GM12801 (cell line): ENCODE data around the gene SCAMP5.
A peak's percentile ranks its signal among the peaks of the same experiment; 100 is the strongest.

Source experiments
- TF ChIP-seq, protein P1 (sequence below): IDR thresholded peaks from one replicate; pipeline ENCODE4 v1.5.1; 2011; ENCODE audit warnings: control low read depth; ENCODE audit not compliant: insufficient read length; ENCODE audit errors: extremely low read depth

SCAMP5 gene, protein sequence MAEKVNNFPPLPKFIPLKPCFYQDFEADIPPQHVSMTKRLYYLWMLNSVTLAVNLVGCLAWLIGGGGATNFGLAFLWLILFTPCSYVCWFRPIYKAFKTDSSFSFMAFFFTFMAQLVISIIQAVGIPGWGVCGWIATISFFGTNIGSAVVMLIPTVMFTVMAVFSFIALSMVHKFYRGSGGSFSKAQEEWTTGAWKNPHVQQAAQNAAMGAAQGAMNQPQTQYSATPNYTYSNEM

DNA sequence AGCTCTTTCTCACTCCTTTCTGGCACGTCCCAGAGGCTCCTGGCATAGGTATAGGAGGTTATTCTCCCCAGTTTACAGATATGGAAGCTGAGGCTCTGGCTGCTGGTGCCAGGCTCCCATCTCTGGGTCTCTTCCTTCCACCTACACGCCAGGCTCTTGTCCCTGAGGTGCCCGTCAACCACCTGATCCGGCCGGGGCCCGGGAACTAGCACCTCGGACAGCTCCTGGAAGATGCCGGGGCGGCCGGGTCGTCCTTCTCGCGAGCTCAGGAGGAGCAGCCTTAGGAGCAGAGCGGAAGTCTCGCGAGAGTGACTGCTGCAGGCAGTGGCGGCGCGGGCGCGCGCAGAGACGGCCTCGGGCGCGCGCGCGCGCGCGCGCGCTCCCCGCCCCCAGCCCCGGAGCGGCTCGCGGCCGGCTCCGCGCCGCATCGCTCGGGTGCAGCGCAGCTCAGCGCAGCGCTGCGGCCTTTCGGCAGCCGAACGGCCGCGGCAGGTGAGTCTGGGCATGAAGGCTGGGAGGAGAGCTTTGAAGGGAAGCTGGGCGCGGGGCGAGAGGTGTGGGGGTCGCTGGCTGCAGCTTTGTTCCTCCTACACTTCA, at the start of gene SCAMP5:
Gene SCAMP5 (plus strand): TSS at position 382 of the 597 bp plus-strand sequence. CDS start 16,277 bp downstream, outside the sequence.
- TF ChIP-seq, protein P1, sequence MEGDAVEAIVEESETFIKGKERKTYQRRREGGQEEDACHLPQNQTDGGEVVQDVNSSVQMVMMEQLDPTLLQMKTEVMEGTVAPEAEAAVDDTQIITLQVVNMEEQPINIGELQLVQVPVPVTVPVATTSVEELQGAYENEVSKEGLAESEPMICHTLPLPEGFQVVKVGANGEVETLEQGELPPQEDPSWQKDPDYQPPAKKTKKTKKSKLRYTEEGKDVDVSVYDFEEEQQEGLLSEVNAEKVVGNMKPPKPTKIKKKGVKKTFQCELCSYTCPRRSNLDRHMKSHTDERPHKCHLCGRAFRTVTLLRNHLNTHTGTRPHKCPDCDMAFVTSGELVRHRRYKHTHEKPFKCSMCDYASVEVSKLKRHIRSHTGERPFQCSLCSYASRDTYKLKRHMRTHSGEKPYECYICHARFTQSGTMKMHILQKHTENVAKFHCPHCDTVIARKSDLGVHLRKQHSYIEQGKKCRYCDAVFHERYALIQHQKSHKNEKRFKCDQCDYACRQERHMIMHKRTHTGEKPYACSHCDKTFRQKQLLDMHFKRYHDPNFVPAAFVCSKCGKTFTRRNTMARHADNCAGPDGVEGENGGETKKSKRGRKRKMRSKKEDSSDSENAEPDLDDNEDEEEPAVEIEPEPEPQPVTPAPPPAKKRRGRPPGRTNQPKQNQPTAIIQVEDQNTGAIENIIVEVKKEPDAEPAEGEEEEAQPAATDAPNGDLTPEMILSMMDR = no peak

DNA sequence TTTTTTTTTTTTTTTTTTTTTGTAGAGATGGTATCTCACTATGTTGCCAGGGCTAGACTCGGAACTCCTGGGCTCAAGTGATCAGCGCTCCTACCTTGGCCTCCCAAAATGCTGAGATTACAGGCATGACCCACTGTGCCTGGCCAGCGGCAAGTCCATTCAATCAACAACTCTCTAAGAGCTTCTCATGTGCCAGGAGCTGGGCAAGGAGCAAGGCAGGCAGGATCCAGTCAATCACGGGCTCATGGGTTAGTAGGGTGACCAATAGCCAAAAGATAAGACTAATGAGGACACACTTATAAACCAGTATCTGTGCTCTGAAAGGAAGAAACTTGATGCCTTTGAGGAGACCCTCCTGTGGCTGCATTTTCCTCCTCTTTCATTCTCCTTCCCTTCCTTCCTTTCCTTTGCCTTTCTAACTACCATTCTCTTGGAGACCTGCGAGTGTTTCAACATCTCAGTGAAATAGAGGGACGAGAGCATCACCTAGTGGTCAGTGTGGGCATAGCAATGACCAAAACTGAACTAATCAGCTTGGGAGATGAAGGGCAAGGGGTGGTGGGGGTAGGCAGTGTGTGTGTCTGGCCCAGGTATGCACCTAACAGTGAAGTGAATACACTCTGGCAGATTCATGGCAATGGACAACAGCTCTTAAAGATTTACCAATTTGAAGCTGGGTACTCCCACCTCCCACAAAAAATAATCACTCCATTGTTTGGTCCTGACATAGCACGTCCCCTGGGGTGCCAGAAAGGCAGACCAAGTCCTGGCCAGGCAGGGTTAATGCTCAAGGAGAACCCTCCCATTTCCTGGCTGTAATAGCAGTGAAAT, 45.1 kb upstream of the SCAMP5 start:
- TF ChIP-seq, protein P1 = peak; percentile 100

DNA sequence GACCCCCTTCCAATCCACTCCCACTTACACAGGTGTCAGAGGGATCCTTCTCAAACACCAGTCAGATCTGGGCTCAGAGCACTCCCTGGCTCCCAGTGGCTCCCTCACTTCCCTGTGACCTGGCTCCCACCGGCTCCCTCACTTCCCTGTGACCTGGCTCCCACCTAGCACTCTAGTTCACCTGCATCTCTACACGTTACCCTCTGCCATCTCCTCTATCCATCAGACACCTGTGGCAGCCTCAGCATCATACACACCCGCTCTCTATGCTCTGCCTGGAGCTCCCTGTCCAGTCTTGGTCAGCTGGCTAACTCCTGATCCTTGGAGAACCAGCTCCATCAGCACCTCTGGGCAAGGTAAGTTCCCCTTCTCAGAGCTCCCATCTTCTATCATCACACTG, 44.4 kb upstream of the SCAMP5 start:
- TF ChIP-seq, protein P1 = no peak

DNA sequence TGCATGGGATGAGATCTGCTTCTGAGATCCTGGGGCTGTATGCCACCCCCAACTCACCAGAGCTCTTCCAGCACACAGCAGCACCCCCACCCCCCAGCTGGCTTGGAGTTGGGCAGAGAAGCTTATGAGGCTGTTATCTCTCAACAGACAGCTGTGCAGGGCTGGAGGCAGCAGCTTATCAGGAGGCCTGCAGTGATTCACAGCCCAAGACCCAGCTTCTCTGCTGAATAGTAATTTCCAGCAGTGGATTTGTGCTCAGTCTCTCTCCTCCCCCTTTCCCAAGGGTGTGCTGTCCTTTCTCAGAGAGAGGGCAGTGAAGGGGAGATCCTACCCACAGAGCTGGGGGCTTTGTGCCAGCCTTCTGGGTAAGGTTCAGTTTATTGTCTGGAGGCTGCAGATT, 40.8 kb upstream of the SCAMP5 start:
- TF ChIP-seq, protein P1 = no peak

DNA sequence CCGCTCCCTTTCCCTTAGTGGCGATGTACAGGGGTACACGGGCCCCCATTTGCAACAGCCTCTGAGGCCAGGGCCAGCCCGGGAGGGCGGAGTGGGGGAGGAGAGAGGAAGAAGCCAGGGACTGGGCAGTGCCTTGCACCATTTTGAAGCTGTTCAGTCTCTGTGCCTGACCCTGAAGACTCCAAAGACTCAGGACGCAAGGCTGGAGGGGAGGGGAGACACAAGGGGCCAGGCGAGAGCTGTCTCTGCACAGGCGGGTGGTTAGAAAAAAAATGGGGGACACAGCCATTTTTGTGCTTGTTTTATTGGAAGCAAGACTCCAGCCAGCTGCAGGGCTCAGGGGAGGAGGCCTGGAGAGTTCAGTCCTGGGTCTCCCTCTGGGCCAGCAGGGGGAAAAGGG, 40.3 kb upstream of the SCAMP5 start:
- TF ChIP-seq, protein P1 = no peak

DNA sequence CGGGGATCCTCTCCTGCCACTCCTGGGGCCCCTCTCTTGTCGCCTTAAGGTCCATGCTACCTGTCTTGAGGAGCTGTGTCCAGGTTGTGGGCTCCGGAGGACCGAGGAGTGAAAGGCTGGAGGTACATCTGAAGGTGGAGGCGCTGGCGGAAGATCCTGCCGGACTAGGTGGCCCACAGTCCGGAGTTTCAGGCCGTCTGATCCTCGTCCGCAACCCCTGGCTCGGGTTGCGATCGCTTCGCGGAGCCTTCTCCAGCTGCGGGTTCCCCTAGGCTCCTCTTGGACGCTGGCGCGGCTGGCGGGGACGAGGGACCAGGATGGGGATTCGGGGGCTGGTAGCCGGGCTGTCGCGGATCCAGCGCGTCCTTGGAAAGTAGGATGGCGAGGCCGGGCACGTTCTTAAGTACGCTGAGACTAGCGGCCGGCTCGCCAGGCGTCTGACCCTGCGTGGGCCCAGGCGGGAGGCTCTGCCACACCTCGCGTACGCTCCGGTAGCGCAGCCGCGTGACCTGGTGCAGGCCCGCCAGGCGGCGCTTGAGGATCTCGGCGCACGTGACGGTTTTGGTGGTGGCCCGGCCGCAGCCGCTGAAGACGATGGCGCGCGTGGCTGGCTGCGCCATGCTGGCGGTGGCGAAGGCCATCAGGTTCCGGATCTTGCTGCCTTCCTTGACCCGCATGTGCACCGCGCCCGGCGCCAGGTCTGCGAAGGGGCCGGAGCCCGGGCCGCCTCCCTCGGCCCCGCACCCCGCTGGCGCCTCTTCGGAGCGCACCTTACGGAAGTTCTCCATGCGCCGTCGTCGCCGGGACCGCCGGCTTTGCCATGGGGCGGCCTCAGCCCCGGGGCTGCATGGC, 39.3 kb upstream of the SCAMP5 start:
- TF ChIP-seq, protein P1 = no peak
